Mammary epithelial cell (primary cell): Measurements from ENCODE around the gene EXOC6B.

ENCODE experiments used
- CTCF ChIP-seq, 2 donors: IDR thresholded peaks in 1 of 2; conservative IDR thresholded peaks in 1 of 2; 2 replicates each; pipeline ENCODE4 v1.5.1; 2011 to 2012; ENCODE audit warnings: inconsistent platforms in 2 of 2, low read length in 2 of 2, mild to moderate bottlenecking in 2 of 2, control low read depth in 1 of 2, low read depth in 1 of 2; ENCODE audit not compliant: insufficient read depth in 1 of 2; ENCODE audit errors: extremely low read depth in 1 of 2
- EZH2 ChIP-seq: IDR thresholded peaks from 2 replicates; pipeline ENCODE4 v1.6.1; 2012; ENCODE audit warnings: low read length, inconsistent platforms, borderline replicate concordance

- TF ChIP-seq CTCF (conservative IDR thresholded peaks at IDR 0.05 in 1 of 2, IDR thresholded peaks at IDR 0.05 in 1 of 2; ENCODE audit: extremely low read depth in 1 of 2, insufficient read depth in 1 of 2, low read depth in 1 of 2, low read length in 2 of 2) (no peak), EZH2 (no peak)
These were observed 281.3 kb downstream of the EXOC6B start for GRCh38 chr2:72544554-72544953.
